ENCODE data around the gene EVX2.

The EVX2 gene

GRCh38 chr2:176096243-176096985 is 12.7 kb upstream of the EVX2 start:
- no peak for DNase-seq (ENCODE audit: low spot score)

- DNase-seq (ENCODE audit: low spot score), result no peak
Measured at GRCh38 chr2:176095421-176095820, 11.7 kb upstream of the EVX2 start.

- no peak for DNase-seq (ENCODE audit: low spot score)
Measured at GRCh38 chr2:176094349-176094748, 10.6 kb upstream of the EVX2 start.

GRCh38 chr2:176093898-176094249 is 10.1 kb upstream of the EVX2 start:
- no peak for DNase-seq (ENCODE audit: low spot score)

GRCh38 chr2:176093145-176093897 is 9.6 kb upstream of the EVX2 start:
- DNase-seq (ENCODE audit: low spot score), result no peak

- DNase-seq (ENCODE audit: low spot score), result no peak
Measured at GRCh38 chr2:176092270-176093144, 8.7 kb upstream of the EVX2 start, which contains the start of gene HOXD13. TSS of gene HOXD13 (plus strand) at chr2:176092721. CDS start at chr2:176092891, 170 bp downstream.

GRCh38 chr2:176091329-176092258 is 7.8 kb upstream of the EVX2 start:
- no peak for DNase-seq (ENCODE audit: low spot score)

- DNase-seq (ENCODE audit: low spot score), result no peak
Measured at GRCh38 chr2:176090862-176091261, 7.1 kb upstream of the EVX2 start.

GRCh38 chr2:176089843-176090395 is 6.2 kb upstream of the EVX2 start:
- no peak for DNase-seq (ENCODE audit: low spot score)

- no peak for DNase-seq (ENCODE audit: low spot score)
Measured at GRCh38 chr2:176088937-176089842, 5.4 kb upstream of the EVX2 start.

- DNase-seq (ENCODE audit: low spot score), result peak; percentile 14
Measured at GRCh38 chr2:176088048-176088936, 4.5 kb upstream of the EVX2 start.

- no peak for DNase-seq (ENCODE audit: low spot score)
Measured at GRCh38 chr2:176087330-176088047, 3.7 kb upstream of the EVX2 start.

GRCh38 chr2:176085861-176086771 is 2.4 kb upstream of the EVX2 start:
- peak; percentile 28 for DNase-seq (ENCODE audit: low spot score)

- DNase-seq (ENCODE audit: low spot score), result no peak
Measured at GRCh38 chr2:176085120-176085788, 1.5 kb upstream of the EVX2 start.

- no peak for DNase-seq (ENCODE audit: low spot score)
Measured at GRCh38 chr2:176084611-176085119, 903 bp upstream of the EVX2 start.

Data from putamen (tissue), 1 donor.